GM19240 (cell line): ENCODE measurements around the gene MAGED2.
"Not testable (repeated sequence)": the region's sequence is repeated elsewhere in the genome, so short reads cannot be mapped to it uniquely, and the experiment has no call there.

Source experiments
- DNase-seq: peaks from one replicate; pipeline ENCODE4 v3.0.0; 2011; ENCODE audit warnings: low spot score; ENCODE audit not compliant: insufficient read length

Gene MAGED2, protein sequence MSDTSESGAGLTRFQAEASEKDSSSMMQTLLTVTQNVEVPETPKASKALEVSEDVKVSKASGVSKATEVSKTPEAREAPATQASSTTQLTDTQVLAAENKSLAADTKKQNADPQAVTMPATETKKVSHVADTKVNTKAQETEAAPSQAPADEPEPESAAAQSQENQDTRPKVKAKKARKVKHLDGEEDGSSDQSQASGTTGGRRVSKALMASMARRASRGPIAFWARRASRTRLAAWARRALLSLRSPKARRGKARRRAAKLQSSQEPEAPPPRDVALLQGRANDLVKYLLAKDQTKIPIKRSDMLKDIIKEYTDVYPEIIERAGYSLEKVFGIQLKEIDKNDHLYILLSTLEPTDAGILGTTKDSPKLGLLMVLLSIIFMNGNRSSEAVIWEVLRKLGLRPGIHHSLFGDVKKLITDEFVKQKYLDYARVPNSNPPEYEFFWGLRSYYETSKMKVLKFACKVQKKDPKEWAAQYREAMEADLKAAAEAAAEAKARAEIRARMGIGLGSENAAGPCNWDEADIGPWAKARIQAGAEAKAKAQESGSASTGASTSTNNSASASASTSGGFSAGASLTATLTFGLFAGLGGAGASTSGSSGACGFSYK

DNA sequence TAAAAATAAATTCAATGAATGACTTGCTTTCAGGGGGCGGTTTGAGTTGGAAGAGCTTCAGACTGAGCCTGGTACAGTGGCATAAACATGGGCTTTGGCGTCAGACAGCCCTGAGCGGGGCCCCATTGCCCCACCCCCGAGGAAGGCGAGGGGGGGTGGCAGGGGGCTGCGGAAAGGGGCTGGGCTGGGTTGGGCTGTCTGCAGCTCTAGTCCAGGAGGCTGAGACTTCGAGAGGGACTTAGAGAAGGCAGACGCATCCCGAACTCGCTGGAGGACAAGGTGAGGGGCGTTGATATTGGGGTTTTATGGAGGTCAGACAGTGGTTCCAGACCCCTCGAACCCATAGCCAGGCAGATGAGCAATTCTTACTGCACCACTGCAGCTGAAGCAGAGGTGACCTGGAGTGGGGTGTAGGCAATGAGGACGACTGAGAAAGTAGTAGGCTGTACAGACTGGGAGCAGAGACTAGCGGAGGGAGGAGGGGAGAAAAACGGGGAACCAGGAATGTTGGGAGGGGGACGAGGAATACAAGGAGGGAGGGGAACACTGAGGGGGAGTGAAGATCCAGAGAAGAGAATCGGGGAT, at the start of gene MAGED2:
TSS of gene MAGED2 (plus strand) at position 222 of the 585 bp plus-strand sequence. CDS start 1,587 bp downstream, outside the sequence.
- no peak for DNase-seq

DNA sequence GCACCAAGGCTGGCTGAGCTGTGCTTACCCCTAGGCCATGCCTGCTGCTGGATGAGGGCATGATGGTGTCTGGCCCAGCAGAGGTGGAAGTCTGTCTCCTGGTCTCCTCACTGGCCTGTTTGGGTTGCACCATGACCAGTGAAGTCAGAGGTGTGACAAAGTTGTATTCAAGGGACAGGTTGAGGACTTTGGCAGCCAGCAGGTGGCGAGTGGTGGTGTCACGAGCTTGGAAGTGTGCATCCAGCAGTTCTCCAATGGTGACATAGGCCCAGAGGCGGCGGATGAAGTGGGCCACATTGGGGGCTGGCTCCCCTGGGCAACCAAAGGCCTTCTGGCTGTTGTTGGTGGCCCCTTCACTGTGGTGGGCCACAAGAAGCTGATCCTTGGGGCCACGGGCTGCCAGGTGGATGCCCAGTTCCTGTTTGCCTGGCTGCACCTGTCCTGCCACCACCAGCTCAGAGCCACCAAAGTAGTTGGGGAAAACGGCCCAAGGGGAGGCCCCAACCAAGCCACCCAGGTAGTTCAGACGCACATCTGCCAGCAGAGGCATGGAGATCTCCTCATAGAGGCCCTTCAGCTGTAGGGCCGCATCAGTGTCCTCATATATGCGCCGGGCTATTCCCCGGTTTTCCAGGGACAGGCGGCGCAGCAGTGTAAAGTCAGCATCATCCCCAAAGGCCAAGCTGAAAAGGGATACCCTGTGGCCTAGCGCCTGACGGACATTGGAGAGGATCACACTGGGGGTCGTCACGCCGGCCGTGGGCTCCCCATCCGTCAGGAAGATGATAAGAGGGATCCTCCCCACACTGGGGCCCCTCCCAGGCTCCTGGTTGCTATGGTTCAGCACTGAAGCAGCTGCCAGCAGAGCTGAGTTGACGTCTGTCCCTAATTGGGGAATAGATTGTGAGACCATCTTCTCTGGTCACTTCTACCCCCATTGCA, 49.2 kb upstream of the MAGED2 start:
- DNase-seq: no peak

DNA sequence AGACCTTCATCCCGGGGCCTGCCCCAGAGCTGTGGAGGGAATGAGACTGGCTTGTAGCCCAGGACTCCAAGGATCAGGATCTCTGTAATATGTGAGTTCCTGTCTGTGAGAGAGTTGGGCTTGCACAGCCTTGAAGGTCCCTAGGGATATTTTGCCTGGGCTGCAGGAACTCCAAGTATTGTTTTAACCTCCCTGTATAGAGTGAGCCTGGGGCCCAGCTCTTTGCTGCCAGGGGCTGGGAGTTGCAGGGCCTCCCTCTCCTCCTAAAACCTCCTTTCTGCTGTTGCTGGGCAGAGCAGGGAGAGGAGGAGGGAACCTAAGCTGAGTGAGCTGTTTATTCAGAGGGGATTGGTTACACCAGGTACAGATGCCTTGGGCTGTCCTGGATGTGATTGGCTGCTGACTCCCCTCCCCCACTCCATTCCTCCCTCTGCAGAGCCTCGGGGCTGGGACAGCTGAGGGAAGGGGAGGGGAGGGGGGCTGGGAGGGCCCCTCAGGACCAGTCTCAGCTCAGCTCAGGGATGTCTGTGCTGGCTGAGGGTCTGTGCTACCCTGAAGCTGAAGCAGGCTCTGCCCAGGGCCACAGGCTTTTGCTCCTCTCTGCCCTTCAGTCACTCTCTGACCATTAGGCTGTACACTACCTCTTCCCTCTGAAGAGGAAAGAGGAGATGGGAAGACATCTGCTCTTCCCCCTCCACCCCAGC, 33.0 kb upstream of the MAGED2 start:
- not testable (repeated sequence) for DNase-seq

DNA sequence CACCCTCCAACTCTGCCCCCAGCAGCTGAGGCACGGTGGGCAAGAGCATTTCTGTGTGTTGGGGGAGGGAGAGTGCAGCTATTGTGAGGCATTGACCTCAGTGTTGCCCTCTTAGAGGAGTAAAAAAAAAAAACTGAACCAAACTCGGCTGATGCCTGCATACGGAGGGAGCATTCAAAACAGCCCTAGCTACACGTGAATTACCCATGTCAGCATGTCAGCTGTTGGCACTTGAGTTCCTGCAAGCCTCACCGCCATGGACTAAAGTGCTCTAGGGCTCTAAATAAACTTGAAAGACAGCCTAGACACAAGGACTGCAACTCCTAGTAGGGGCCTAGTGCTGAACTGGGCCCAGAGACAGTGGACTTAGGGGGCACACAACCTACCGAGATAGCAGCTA, 31.5 kb upstream of the MAGED2 start:
- DNase-seq: no peak

DNA sequence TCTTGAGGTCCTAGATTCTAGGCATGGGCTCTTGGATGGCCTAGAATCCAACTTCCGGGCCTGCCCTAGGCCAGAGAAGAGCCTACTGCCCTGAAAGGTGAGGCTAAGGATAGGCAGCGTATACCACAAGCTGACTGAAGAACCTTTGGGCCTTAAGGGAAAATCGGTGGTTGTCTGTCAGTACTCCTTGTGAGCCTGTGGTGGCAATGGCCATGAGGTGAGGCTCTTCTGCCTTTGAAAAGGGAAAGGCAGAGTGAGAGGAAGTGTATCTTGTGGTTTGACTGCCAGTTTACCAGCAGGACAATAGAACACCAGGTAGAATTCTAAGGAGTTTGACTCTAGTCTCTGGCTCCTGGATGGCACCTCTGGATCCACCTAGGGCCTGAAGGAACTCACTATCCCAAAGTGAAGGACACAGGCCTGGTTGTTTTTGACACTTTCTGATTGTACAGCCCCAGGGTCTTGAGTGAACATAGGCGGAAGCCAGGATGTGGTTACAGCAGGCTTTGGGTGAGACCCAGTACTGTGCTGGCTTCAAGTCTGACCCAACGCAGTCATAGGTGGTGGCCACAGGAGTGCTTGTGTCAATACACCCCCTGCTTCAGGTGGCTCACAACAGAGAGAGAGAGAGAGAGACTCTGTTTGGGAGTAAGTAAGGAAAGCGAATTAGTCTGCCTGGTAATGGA, 30.4 kb upstream of the MAGED2 start:
- no peak for DNase-seq

DNA sequence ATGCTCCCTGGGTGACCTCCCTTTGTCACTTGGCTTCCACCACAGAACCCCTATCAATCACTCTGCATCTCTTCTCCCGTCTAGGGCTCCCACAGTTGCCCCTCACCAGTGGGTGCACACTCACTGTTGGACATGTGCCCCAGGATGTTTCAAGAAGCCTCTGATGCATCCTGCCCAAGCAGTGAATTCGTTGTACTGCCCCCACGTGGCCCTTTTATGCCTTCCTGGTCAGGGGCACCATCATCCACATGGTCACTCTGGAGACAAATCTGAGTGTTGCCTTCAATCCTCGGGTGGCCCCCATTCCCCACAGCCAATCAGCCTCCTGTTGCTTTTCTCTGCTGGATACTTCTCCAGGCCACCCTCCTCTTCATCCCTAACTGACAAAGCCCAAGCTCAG, 21.6 kb upstream of the MAGED2 start:
- no peak for DNase-seq

DNA sequence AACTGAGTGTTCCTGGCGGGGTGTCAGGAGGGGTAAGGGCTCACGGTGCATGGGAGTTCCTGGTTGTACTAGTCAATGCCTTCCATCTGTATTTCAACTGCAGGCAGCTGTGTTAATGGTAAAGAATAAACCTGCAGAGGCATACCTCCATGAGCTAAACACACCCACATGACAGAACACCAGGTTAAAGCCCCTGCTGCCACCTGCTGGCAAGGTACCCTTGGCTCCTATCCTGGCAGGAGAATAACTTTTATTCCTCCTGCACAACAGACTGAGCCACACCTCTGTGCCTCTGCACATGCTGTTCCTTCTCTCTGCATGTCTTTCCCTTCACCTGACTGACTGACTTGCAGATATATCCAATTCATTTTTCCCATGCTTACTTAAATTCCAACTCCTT, 20.6 kb upstream of the MAGED2 start:
- DNase-seq: no peak

DNA sequence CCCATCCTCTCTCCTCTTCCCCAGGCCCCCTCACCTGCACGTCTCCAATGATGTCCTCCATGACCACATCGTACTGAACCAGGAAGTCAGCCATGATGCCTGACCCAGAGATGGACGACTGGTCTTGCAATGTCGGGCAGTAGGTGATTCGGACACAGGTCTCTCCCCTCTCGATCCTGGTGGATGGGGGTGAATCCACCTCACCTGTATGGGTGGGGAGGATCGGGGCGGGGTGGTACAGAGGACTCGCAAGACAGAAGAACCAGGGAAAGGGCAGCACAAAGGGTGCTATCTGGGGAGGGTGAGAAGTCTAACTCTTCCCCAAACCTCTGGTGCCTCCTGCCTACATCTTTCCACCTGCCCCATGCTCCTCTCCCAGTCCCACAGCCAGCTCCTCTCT, 19.1 kb upstream of the MAGED2 start:
- DNase-seq: no peak

DNA sequence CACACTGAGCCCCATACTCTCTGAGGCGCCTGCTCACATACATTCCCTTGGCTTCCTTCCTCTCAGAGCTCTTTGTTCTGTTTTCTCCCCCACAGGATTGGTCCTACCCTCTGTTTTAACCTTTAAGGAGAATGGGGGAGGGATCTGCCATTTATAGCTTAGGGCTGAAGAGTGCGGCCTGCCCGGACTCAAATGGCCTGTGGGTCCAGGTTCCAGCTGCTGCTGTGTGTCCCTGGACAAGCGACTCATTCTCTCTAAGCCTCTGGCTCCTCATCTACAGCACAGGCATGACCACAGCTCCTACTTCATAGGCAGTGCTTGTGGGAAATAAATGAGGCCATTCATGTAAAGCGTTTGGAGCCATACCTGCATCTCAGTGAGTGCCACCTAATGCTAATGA, 18.1 kb upstream of the MAGED2 start:
- not testable (repeated sequence) for DNase-seq

DNA sequence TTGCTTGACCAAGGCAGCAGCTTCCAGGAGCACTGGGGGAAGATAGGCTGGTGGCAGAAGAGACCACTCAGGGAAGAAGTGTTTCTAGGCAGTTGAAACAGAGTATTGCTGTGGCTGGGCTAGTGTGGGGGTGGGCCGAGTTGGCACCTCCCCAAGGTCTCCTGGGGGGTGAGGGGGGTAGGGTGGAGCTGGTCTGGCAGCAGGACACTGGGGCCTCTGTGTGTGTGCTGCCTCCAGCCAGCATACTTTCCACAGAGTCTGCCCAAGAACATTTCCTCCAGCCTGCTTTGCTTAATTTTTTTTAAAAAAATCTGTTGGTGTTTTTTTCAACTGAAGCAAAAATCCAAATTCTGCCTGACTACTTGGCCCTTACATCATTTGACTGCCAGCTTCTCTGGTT, 13.5 kb upstream of the MAGED2 start:
- no peak for DNase-seq

DNA sequence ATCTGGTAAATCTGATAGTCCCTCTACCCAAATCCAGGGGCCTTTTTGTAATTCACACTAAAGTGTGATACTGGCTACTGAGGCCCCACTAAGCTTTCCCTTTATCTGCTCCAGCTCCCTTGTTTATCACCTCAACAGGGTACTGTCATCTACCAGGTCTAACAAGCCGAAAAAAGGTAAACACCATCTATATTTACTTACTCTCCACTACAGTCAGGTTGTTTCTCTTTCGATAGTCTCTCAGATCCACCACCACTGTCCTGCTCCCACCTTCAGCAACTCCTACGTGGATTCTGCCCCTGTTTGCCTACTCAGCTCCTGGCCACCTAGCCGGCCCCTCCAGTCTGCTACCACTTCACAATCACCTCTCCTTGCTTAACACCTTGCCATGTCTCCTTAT, 12.8 kb upstream of the MAGED2 start:
- DNase-seq: no peak

DNA sequence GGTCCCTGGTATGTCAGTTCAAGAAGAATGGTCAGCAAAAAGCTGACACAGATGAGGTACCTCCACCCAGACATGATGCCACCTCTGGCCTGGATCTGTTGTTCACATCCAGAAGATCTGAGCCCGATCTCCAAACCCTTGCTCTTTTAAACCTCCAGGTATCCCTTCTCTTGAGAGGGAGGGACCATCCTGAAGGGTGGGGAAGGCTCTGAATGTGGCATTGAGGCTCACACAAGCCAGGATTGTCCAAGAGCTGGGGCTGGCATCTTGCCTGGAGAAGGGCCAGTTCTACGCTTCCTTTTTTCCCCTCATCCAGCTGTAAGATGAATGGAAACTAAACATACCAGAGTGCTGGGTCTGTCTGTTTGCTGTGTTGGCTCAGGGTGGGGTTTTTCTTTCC, 9.4 kb upstream of the MAGED2 start, which contains the start of gene ITIH6:
TSS of gene ITIH6 (minus strand) at position 119 of the 400 bp plus-strand sequence. CDS start at position 74, 45 bp downstream.
- no peak for DNase-seq

DNA sequence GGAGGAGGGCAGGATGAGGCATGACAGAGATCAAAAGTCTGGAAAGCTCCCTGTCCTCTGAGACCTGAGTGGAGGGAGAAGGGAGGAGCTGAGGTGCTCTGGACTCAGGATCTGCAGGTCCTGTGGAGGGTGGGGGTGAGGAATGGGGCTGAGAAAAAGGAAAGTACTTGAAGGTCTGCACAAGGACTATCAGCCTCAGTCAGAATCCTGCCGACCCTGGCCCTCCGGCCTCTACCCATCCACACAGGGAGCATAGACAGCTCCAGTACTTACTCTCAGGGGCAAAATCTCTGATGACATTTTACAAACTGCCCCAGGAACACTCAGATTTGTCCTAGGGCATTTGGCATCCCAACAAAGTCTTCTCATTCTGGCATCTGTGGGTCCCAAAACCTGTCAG, 8.5 kb upstream of the MAGED2 start:
- no peak for DNase-seq

DNA sequence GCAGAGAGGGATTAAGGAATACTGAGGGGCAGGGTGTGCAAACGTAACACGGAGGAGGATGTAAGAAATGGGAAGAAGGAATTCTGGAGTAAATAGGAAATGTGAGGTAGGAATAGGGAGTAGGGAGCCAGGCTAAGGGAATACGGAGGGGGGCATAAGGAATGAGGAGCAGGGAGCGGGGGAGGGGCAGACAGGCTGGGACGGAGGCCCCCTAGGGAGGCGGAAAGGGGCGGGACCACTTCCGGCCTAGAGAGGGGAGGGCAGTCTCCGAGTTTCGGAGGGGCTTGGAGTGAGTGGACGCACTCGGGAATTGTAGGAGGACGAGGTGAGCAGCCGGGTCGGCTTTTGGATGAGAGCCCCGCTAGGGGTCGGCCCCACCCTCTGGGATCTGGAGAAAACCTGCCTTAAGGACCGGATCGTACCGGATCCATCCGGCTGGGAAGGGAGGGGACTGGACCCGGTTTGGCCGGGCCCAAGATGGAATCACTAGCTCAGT, 612 bp downstream of the MAGED2 start:
- DNase-seq: no peak

DNA sequence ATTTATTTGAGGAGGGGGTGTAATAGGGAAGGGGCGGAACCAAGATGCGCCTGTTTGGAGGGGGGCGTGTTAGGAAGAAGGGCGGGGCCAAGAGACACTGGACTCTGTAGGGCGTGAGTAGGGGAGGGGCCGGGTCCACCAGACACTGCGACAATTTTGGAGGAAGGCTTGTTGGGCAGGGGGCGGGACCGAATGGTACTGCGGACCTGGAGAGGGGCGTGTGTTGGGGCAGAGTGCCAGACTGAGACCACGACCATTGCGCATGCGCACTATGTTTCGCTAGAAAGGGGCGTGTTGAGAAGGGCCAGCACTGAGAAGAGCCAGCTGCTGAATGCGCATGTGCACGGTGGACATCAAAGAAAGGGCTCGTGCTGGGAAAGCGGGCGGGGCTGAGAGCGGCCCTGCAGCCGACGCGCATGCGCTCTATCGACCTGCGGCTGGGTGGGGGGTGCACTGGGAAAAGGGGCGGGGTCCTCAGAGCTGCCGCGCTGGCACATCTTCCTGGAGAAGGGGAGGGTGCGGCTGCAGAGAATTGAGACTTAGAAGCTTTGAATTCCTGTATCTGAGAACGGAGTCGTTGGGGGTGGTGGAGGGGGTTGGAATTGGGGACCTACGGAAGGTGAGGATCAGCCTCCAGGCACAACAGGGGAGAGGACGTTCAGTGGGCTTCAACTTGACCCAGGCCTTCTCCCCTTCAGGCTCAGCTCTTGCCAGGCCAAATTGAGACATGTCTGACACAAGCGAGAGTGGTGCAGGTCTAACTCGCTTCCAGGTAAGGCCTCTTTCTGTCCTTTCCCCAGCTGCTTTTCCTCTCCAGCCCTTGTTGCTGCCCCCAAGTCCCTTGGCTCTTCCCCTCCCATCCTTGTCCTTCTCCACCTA, 1.3 kb downstream of the MAGED2 start:
- peak; percentile 76 for DNase-seq

DNA sequence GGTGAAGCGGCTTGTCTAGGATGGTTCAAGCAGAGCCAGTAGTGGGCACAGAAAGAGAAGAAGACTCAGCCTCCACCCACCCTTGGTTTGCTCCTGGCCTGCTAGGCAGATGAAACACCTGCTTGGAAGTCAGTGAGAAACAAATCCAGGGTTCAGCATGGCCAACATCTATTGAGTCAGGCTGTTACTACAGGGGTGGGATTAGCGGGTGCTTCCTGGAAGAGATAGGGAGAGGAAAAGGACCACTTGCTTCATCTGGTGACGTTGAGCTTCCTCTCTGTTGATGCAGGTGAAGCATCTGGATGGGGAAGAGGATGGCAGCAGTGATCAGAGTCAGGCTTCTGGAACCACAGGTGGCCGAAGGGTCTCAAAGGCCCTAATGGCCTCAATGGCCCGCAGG, 3.0 kb downstream of the MAGED2 start:
- no peak for DNase-seq

DNA sequence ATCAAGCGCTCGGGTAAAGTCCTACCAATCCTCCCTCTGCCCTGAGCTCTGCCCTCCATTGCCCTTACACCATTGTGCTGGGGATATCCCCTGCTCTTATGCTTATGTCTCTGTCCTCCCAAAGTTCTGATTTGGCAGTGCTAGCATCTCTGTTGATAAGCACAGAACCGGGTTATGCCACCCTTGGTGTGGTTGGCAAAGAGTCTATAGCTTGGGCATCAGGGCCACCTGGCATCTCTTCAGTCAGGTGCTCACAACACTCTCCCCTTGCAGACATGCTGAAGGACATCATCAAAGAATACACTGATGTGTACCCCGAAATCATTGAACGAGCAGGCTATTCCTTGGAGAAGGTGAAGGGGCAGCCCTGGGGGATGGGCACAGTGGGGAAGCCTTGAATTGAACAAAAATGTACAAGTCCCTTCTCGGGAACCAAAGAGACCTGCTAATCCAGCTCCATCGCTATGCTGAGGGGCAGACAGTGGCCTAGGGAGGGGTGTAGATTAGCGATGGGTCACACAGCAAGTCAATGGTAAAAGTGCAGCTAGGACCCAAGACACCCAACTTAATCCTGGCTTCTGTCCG, 3.8 kb downstream of the MAGED2 start:
- DNase-seq: no peak

DNA sequence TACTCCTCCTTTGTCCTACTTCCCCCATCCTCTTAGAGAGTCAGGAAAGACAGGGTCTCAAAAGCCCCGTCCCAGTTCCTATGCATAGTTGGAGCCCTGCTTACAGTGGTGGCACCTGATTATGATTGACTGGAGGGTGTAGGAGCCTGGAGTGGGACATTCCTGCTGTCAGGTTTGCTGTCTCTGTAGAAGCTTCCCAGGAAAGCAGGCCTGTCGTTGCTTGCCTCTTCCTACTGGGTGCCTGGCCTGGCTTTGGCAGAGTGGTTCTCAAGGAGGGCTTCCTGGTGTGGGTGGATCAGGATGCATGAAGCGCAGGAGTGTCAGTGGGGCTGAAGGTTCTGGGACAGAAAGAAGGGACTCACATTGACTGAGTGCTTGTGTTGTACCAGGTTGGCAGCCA, 4.8 kb downstream of the MAGED2 start:
- DNase-seq: no peak
